Measurements from ENCODE around the gene MAML3.

DNA sequence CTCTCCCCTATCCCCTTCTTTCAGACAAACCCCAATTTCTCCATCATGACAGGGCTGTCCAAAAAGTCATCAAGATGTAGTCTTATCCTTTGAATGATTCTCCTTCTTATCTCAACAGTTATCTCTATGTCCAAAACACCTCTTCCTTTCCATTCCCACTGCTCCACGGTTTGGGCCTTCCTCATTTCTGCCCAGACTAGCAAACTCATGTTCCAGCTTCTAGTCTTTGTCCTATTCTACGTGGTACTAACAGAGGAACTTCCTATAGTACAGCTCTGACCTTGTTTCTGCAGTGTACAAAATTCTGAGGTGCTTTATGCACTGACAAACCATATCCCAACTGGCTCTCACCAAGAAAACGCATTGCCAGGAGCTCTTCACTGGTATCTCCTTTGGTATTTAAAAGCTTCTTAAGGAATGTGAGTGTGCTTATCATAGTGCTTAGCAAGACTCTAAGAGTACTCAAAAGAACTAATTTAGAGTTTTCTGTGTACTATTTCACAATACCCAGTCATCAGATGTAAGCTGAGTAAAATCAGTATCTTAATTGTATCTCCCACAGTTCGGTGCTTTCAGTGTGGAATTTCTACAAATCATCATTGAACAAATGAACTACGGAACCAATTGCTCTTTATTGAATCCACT is 65.5 kb downstream of the MAML3 start:
- no peak for TF ChIP-seq EZH2phosphoT487 (IDR thresholded peaks at IDR 0.05; ENCODE audit: low read depth)
- TF ChIP-seq, protein P1, sequence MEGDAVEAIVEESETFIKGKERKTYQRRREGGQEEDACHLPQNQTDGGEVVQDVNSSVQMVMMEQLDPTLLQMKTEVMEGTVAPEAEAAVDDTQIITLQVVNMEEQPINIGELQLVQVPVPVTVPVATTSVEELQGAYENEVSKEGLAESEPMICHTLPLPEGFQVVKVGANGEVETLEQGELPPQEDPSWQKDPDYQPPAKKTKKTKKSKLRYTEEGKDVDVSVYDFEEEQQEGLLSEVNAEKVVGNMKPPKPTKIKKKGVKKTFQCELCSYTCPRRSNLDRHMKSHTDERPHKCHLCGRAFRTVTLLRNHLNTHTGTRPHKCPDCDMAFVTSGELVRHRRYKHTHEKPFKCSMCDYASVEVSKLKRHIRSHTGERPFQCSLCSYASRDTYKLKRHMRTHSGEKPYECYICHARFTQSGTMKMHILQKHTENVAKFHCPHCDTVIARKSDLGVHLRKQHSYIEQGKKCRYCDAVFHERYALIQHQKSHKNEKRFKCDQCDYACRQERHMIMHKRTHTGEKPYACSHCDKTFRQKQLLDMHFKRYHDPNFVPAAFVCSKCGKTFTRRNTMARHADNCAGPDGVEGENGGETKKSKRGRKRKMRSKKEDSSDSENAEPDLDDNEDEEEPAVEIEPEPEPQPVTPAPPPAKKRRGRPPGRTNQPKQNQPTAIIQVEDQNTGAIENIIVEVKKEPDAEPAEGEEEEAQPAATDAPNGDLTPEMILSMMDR (IDR thresholded peaks at IDR 0.05; ENCODE audit: low read depth, low read length): no peak
